ENCODE results near the gene EPC1.
"Not testable (repeated sequence)": the region's sequence is repeated elsewhere in the genome, so short reads cannot be mapped to it uniquely, and the experiment has no call there.

EPC1 gene

GRCh38 chr10:32357056-32357735 is 10.2 kb upstream of the EPC1 start:
- Histone ChIP-seq H3K27ac (no peak overlapping the region), H3K4me2 (no peak overlapping the region), H3K9me3 (peaks cover 39% of the 10 kb centered on the region), H4K20me1 (no peaks in the 10 kb centered on the region), H3K4me3 (no peak overlapping the region), H3K36me3 (peaks cover 27% of the 10 kb centered on the region), H3K4me1 (peaks cover 10% of the 10 kb centered on the region), H3K27me3 (no peaks in the 10 kb centered on the region), H3K9ac (no peak overlapping the region)
- no peak for TF ChIP-seq Cebpa-rat (IDR thresholded peaks at IDR 0.05)

GRCh38 chr10:32354690-32355089 is 7.7 kb upstream of the EPC1 start:
- H3K27me3 ChIP-seq = not testable (repeated sequence)

DNA sequence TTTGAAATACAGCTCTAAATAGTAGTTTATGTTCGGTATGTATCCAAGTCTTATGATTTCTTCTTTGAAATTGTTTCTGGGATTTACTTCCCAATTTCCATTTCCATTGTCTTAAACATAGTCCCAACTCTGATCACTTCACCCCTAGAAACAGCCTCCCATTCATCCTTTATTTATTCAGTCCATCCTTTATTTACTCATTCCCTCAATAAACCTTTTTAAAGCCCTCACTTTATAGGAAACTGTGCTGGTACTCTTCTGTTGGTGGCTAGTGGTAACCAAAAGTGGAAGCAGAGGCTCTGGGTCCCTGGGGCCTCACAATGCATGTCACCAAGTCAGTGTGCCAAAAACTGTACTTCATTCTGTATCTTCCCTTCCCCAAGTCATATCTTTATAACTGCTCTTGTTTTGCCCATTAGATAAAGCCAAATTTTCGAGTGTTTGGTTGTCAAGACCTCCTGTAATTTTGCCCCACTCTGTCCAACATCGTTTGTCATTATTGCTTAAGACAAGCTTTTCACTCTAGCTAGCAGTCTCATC is 3.9 kb upstream of the EPC1 start:
- H3K9me3 ChIP-seq = peaks cover 14% of the 10 kb centered on the region; the same call in 1 of the 2 replicates
- no peak overlapping the region for H3K9ac ChIP-seq
- no peak overlapping the region for H3K4me3 ChIP-seq
- H3K4me1 ChIP-seq = peaks cover 52% of the 10 kb centered on the region
- no peak for TF ChIP-seq Cebpa-rat (IDR thresholded peaks at IDR 0.05)
- peak overlapping the region; percentile 66 for H3K4me2 ChIP-seq
- H3K27ac ChIP-seq = no peak overlapping the region
- peaks cover under 1% of the 10 kb centered on the region; the same call in 1 of the 2 replicates for H4K20me1 ChIP-seq
- no peaks in the 10 kb centered on the region for H3K27me3 ChIP-seq
- peaks cover 10% of the 10 kb centered on the region; the same call in 1 of the 2 replicates for H3K36me3 ChIP-seq

More at GRCh38 chr10:32354690-32355089, 7.7 kb upstream of the EPC1 start:
- Histone ChIP-seq H3K4me1 (peaks cover 30% of the 10 kb centered on the region), H3K9me3 (peaks cover 30% of the 10 kb centered on the region), H3K36me3 (peaks cover 10% of the 10 kb centered on the region; the same call in 1 of the 2 replicates)
- not testable (repeated sequence) for H3K27ac ChIP-seq, H3K4me2 ChIP-seq, H3K9ac ChIP-seq, H3K4me3 ChIP-seq, H4K20me1 ChIP-seq

DNA sequence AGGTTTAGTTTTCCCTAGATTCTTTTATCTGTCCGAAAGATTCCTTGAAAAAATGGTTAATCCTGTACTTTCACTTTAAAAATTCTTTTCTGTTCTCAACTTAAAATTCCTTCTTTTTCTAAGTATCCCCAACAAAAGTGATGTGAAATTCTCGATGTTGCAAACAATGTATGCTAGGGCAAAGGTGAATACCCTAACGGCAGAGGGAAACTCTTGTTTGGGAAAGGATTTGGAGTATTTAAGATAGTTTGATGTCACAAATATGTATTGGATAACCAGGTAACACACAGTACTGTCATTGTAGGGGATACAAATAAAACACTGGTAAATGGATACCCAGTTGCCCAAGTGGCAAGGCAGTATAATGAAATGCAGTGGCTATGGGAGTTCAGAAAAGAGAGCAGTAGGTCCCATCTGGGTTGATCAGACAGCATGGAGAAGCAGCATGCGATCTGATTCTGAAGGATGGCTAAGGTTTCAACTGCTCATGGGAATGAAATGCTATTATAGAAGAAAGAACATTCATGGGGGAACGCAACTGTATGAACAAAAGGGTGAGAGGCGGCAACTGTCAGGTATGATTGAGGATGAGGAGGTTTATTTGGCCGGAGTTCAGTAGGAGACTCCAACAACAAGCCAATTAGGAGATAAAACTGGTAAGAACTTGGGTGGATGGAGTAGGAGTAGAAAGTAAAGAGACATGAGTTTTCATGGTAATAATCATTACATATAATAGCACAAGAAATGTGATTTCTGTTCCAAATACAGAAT is 3.2 kb upstream of the EPC1 start:
- no peaks in the 10 kb centered on the region for H3K27me3 ChIP-seq
- peaks cover 53% of the 10 kb centered on the region for H3K4me1 ChIP-seq
- H3K4me3 ChIP-seq = no peak overlapping the region
- H4K20me1 ChIP-seq = peaks cover 8% of the 10 kb centered on the region; the same call in 1 of the 2 replicates
- H3K4me2 ChIP-seq = peak overlapping the region; percentile 66
- peak overlapping the region; percentile 42; the same call in 1 of the 2 replicates for H3K9ac ChIP-seq
- 0 out of 2 replicates have a peak, but pooled peaks cover 7% of the 10 kb centered on the region for H3K9me3 ChIP-seq
- H3K27ac ChIP-seq = 0 out of 2 replicates have a peak overlapping the region, but pooled peaks have one; percentile 43
- peaks cover 8% of the 10 kb centered on the region; the same call in 1 of the 2 replicates for H3K36me3 ChIP-seq
- no peak for TF ChIP-seq Cebpa-rat (IDR thresholded peaks at IDR 0.05)

- Histone ChIP-seq H3K27ac (no peak overlapping the region), H3K9me3 (no peaks in the 10 kb centered on the region), H3K36me3 (peaks cover 6% of the 10 kb centered on the region; the same call in 1 of the 2 replicates), H4K20me1 (peaks cover 18% of the 10 kb centered on the region; the same call in 1 of the 2 replicates), H3K4me2 (peak overlapping the region; percentile 66), H3K27me3 (no peaks in the 10 kb centered on the region), H3K4me1 (peaks cover 63% of the 10 kb centered on the region), H3K9ac (peak overlapping the region; percentile 42; the same call in 1 of the 2 replicates), H3K4me3 (no peak overlapping the region)
- TF ChIP-seq Cebpa-rat (IDR thresholded peaks at IDR 0.05) = no peak
Measured at GRCh38 chr10:32349199-32349585, 2.2 kb upstream of the EPC1 start.

GRCh38 chr10:32348297-32349198 is 1.6 kb upstream of the EPC1 start:
- Histone ChIP-seq H3K4me2 (peak overlapping the region; percentile 66), H3K27me3 (no peaks in the 10 kb centered on the region), H3K9me3 (no peaks in the 10 kb centered on the region), H3K36me3 (peaks cover 12% of the 10 kb centered on the region), H3K4me1 (peaks cover 68% of the 10 kb centered on the region), H4K20me1 (peaks cover 18% of the 10 kb centered on the region; the same call in 1 of the 2 replicates), H3K4me3 (no peak overlapping the region), H3K27ac (no peak overlapping the region), H3K9ac (no peak overlapping the region)
- TF ChIP-seq Cebpa-rat (IDR thresholded peaks at IDR 0.05) = no peak

GRCh38 chr10:32347363-32348022 is 535 bp upstream of the EPC1 start:
- peak overlapping the region; percentile 93 for H3K4me3 ChIP-seq
- H3K27ac ChIP-seq = peak overlapping the region; percentile 100
- peaks cover 58% of the 10 kb centered on the region for H3K4me1 ChIP-seq
- peaks cover 18% of the 10 kb centered on the region; the same call in 1 of the 2 replicates for H4K20me1 ChIP-seq
- TF ChIP-seq Cebpa-rat (IDR thresholded peaks at IDR 0.05) = no peak
- H3K9me3 ChIP-seq = no peaks in the 10 kb centered on the region
- H3K4me2 ChIP-seq = peak overlapping the region; percentile 66
- H3K9ac ChIP-seq = peak overlapping the region; percentile 100
- peaks cover 19% of the 10 kb centered on the region for H3K36me3 ChIP-seq
- H3K27me3 ChIP-seq = no peaks in the 10 kb centered on the region

DNA sequence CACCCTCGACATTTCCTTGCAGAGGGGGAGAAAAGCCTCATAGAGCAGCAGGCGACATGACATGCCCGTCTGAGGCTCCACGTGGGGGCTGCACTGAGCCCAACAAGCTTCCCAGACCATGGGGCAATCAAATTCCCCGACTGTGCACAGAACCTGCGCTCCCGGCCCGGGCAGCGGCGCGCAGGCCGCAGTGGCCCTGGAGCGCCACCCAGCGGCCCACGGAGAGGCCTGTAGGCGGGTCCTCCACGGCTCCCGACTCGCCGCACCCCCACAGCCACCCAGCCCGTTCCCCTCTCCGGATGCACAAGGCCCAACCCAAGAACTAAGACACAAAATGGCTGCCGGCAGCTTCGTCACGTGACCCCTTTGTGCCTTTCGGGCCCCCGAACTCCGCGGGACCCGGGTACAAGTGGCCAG is 816 bp downstream of the EPC1 start:
- Histone ChIP-seq H3K9ac (peak overlapping the region; percentile 100), H3K4me1 (peaks cover 52% of the 10 kb centered on the region), H3K27me3 (no peaks in the 10 kb centered on the region), H3K4me3 (peak overlapping the region; percentile 93), H3K4me2 (peak overlapping the region; percentile 96), H3K9me3 (no peaks in the 10 kb centered on the region), H3K27ac (peak overlapping the region; percentile 100), H3K36me3 (peaks cover 23% of the 10 kb centered on the region), H4K20me1 (peaks cover 26% of the 10 kb centered on the region; the same call in 1 of the 2 replicates)
- TF ChIP-seq Cebpa-rat (IDR thresholded peaks at IDR 0.05) = peak; percentile 42; the same call in 1 of the 2 replicates
